Prostate gland (tissue), 2 donors: ENCODE data around the gene DNAJC22. TPM values are rescaled to one million over a fixed set of nuclear protein-coding genes. Genes with fewer than 3 reads are reported as not detected.
A peak's percentile ranks its signal among the peaks of the same experiment; 100 is the strongest.

Source experiments
- DNase-seq: peaks from one replicate; pipeline ENCODE4 v3.0.0-alpha.2; 2019; ENCODE audit warnings: low spot score
- H3K27ac ChIP-seq, 2 donors: fragments of 200-600 bp; sonication (generic); 2 replicates each; pipeline ENCODE4 v1.5.1; 2017 to 2019
- H3K27me3 ChIP-seq: fragments of 200-600 bp; sonication (generic); replicated peaks from 2 replicates; pipeline ENCODE4 v1.5.1; 2019; ENCODE audit not compliant: insufficient read depth
- H3K36me3 ChIP-seq, 2 donors: fragments of 200-600 bp; sonication (generic); 1 replicate in 1 of 2; 2 replicates in 1 of 2; pipeline versions ENCODE4 v1.5.1 to v1.8.1; 2017 to 2019
- H3K4me1 ChIP-seq: fragments of 200-600 bp; sonication (generic); replicated peaks from 2 replicates; pipeline ENCODE4 v1.5.1; 2019
- H3K4me3 ChIP-seq, 2 donors: fragments of 200-600 bp; sonication (generic); 2 replicates each; pipeline ENCODE4 v1.5.1; 2017 to 2019
- H3K9me3 ChIP-seq: fragments of 200-600 bp; sonication (generic); 2 replicates; pipeline ENCODE4 v1.5.1; 2017
- CTCF ChIP-seq, 4 experiments: fragments of 200-600 bp in 2 of 4; fragments of 450-650 bp in 2 of 4; sonication (generic) in 2 of 4; IDR thresholded peaks; 1 replicate in 3 of 4; 2 replicates in 1 of 4; pipeline ENCODE4 v1.5.1; 2016 to 2019; ENCODE audit warnings: antibody characterized with exemption in 4 of 4, mild to moderate bottlenecking in 2 of 4, moderate library complexity in 2 of 4
- POLR2A ChIP-seq: fragments of 450-650 bp; IDR thresholded peaks from one replicate; pipeline ENCODE4 v1.6.1; 2016; ENCODE audit warnings: antibody characterized with exemption, mild to moderate bottlenecking
- POLR2AphosphoS5 ChIP-seq: sonication (generic); formaldehyde crosslinking; IDR thresholded peaks from one replicate; pipeline ENCODE4 v1.6.1; 2017; ENCODE audit warnings: antibody characterized with exemption
- WGBS: methylation state at CpG from one replicate; pipeline ENCODE4 v1.1.5; 2018; 5-methylcytosine and 5-hydroxymethylcytosine counted together
- intact Hi-C: fragments of 100-400 bp; cut with DNase I; formaldehyde crosslinking; loops from one replicate; pipeline ENCODE4 v1.14.2; 2022
- total RNA-seq, 2 donors: library from RNA; depleted of rRNA; stranded (reverse); fragments of >200 nt; gene quantifications; one replicate each; pipeline ENCODE4 v1.1.0, GENCODE V29; 2016

The DNAJC22 gene
- 1 to 10 TPM in 1 of 2 donors, under 1 TPM in 1; 0.23 to 4.3 TPM for total RNA-seq

- intact Hi-C loops: no loop called here
- no peak within 1 kb of the TSS for H3K27ac ChIP-seq
- peaks cover 29% of the 10 kb centered on the region for H3K4me1 ChIP-seq
- H3K4me3 ChIP-seq: peak within 1 kb of the TSS; percentile 13 to 29
- peaks cover 11% of the 10 kb centered on the region for H3K27me3 ChIP-seq
- no peak for DNase-seq
- no peak for TF ChIP-seq POLR2AphosphoS5
- TF ChIP-seq POLR2A: no peak
- TF ChIP-seq CTCF (IDR thresholded peaks at IDR 0.05): no peak
- no peaks in the 10 kb centered on the region for H3K9me3 ChIP-seq
- no peaks in the 10 kb centered on the region for H3K36me3 ChIP-seq
- WGBS: 7% methylated on average over 36 of the region's 47 CpGs
Measured at GRCh38 chr12:49346659-49347310, at the start of gene DNAJC22. Gene DNAJC22 (plus strand): TSS chr12:49346888. CDS start chr12:49348873, 1,985 bp downstream.

GRCh38 chr12:49297695-49298060, 49.0 kb upstream of the DNAJC22 start:
- WGBS: 26% methylated on average over 8 of the region's 8 CpGs
- DNase-seq: no peak
- Histone ChIP-seq H3K27me3 (peaks cover 21% of the 10 kb centered on the region), H3K36me3 (no peaks in the 10 kb centered on the region), H3K4me1 (no peaks in the 10 kb centered on the region), H3K27ac (no peak overlapping the region), H3K9me3 (no peaks in the 10 kb centered on the region), H3K4me3 (no peak overlapping the region)
- intact Hi-C loops: loop anchor here (5.0 kb wide), 1 partner anchor 35 kb away; no protein-coding TSS in a partner anchor
- no peak for TF ChIP-seq CTCF (IDR thresholded peaks at IDR 0.05)
- no peak for TF ChIP-seq POLR2A
- TF ChIP-seq POLR2AphosphoS5: no peak

- Histone ChIP-seq H3K9me3 (no peaks in the 10 kb centered on the region), H3K27ac (no peak overlapping the region), H3K4me3 (no peak overlapping the region), H3K27me3 (peaks cover 21% of the 10 kb centered on the region), H3K36me3 (no peaks in the 10 kb centered on the region), H3K4me1 (no peaks in the 10 kb centered on the region)
- DNase-seq: no peak
- TF ChIP-seq POLR2AphosphoS5 (no peak), CTCF (IDR thresholded peaks at IDR 0.05) (no peak), POLR2A (no peak)
- intact Hi-C loops: loop anchor here (5.0 kb wide), 1 partner anchor 34 kb away; no protein-coding TSS in a partner anchor
- 46% methylated on average over 6 of the region's 6 CpGs for WGBS
Measured at GRCh38 chr12:49298160-49298559, 48.5 kb upstream of the DNAJC22 start.

- Histone ChIP-seq H3K36me3 (no peaks in the 10 kb centered on the region), H3K4me3 (no peak overlapping the region), H3K4me1 (no peaks in the 10 kb centered on the region), H3K9me3 (no peaks in the 10 kb centered on the region), H3K27ac (no peak overlapping the region), H3K27me3 (peaks cover 11% of the 10 kb centered on the region)
- TF ChIP-seq POLR2A (no peak), POLR2AphosphoS5 (no peak), CTCF (IDR thresholded peaks at IDR 0.05) (no peak)
- intact Hi-C loops: no loop called here
- DNase-seq: no peak
- 70% methylated on average over 4 of the region's 4 CpGs for WGBS
Measured at GRCh38 chr12:49301760-49302159, 44.9 kb upstream of the DNAJC22 start.

GRCh38 chr12:49304161-49304560, 42.5 kb upstream of the DNAJC22 start:
- DNase-seq: no peak
- no peaks in the 10 kb centered on the region for H3K36me3 ChIP-seq
- no peaks in the 10 kb centered on the region for H3K4me1 ChIP-seq
- 64% methylated on average over 2 of the region's 2 CpGs for WGBS
- no peaks in the 10 kb centered on the region for H3K9me3 ChIP-seq
- no peaks in the 10 kb centered on the region for H3K27me3 ChIP-seq
- no peak for TF ChIP-seq POLR2A
- no peak for TF ChIP-seq CTCF (IDR thresholded peaks at IDR 0.05)
- TF ChIP-seq POLR2AphosphoS5: no peak
- intact Hi-C loops: no loop called here
- no peak overlapping the region for H3K4me3 ChIP-seq
- H3K27ac ChIP-seq: no peak overlapping the region
